Pancreas (tissue), 10 donors: ENCODE data around the gene TIAL1. TPM values are rescaled to one million over a fixed set of nuclear protein-coding genes. Genes with fewer than 3 reads are reported as not detected.

ENCODE experiments used
- ATAC-seq, 4 donors: fragments of 200-7000 bp; cut with Tn5 transposase; one replicate each; pipeline versions ENCODE4 v1.8.0 to v1.9.1; 2020; ENCODE audit warnings: mild to moderate bottlenecking in 4 of 4, moderate library complexity in 4 of 4
- DNase-seq, 6 donors: peaks; one replicate each; pipeline ENCODE4 v3.0.0-alpha.2; 2020
- FAIRE-seq: peaks from 2 replicates; lab custom pipeline; 2012; peaks lifted over from hg19 to GRCh38; lab: Jason Lieb, UNC
- H3K27ac ChIP-seq, 4 donors: fragments of 200-600 bp; sonication (generic); 1 replicate in 3 of 4; 2 replicates in 1 of 4; pipeline versions ENCODE4 v1.5.0 to v1.8.0; 2020
- H3K27me3 ChIP-seq, 4 donors: fragments of 200-600 bp; one replicate each; pipeline ENCODE4 v1.8.0; 2021
- H3K36me3 ChIP-seq, 3 donors: fragments of 200-600 bp; sonication (generic) in 1 of 3; one replicate each; pipeline versions ENCODE4 v1.5.0 to v1.8.0; 2020 to 2021
- H3K4me1 ChIP-seq, 3 donors: fragments of 200-600 bp; one replicate each; pipeline ENCODE4 v1.8.0; 2021
- H3K4me3 ChIP-seq, 4 donors: fragments of 200-600 bp; sonication (generic) in 2 of 4; one replicate each; pipeline versions ENCODE4 v1.5.0 to v1.8.0; 2020 to 2021
- H3K9me3 ChIP-seq, 4 donors: fragments of 200-600 bp; one replicate each; pipeline ENCODE4 v1.8.0; 2021
- WGBS, 2 donors: extraction: QIAGEN DNeasy Blood & Tissue Kit; methylation state at CpG; one replicate each; pipeline ENCODE4 v1.1.7; 2013; 5-methylcytosine and 5-hydroxymethylcytosine counted together
- intact Hi-C, 3 donors: fragments of 100-400 bp; cut with DNase I; formaldehyde crosslinking; loops; one replicate each; pipeline versions ENCODE4 v1.11.1 to v1.14.2; 2022
- polyA plus RNA-seq, 2 donors: library from polyadenylated mRNA; stranded (reverse); fragments of 200-250 nt; gene quantifications; one replicate each; pipeline ENCODE4 v1.2.3, GENCODE V29; 2013
- total RNA-seq, 6 donors: library from RNA; stranded (reverse); fragmentation: NEBNext Ultra II Directional in 4 of 6; extraction: Animal tissue kit (Norgen Biotek cat#: 25700) in 4 of 6; gene quantifications; one replicate each; pipeline versions ENCODE4 v1.2.1 to v1.2.4, GENCODE V29; 2021 to 2023
- TF ChIP-seq, protein P1 (sequence below), 4 donors: fragments of 200-600 bp; sonication (generic) in 3 of 4; IDR thresholded peaks; one replicate each; pipeline versions ENCODE4 v1.5.0 to v1.8.0; 2021; ENCODE audit warnings: antibody characterized with exemption in 4 of 4
- donor health status: healthy with polysubstance abuse.
- donor health status: DM: no; HTN: no; CAD: no; lungs with moderate emphysema.
- donor health status: DM: no; HTN: no; CAD: no.
- donor health status: control.
- donor health status: control.
- donor health status: Bipolar disorder and iron deficiency.
- donor health status: DM: yes; HTN: yes; CAD: no.
- donor health status: DM: no; HTN: no; CAD: no.
- donor health status: DM: no; HTN: no; CAD: no.
- donor health status: DM: yes; HTN: yes; CAD: no.

TIAL1 gene
- total and polyA plus RNA-seq, 8 donors, result 26.3 to 64.0 (median 45.9) TPM

DNA sequence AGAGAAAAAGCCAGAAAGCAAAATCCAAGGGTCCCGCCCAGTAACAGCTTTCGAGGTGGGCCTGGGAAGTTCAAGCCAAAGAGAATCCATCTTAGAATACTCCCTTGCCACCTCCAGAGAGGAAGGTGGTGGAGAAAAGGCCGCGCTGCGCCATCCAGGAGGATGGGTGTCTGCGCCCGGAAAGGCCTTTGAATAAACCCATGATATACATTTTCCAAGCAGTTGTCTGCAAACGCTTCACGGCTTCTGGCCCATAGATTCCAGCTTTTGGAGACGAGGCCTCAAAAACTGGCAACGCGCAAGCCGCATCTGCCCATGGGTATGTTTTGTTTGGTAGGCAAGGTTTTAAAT is 72.1 kb downstream of the TIAL1 start:
- DNase-seq, result no peak
- FAIRE-seq, result no peak
- H3K4me1 ChIP-seq, result no peaks in the 10 kb centered on the region
- TF ChIP-seq, protein P1, sequence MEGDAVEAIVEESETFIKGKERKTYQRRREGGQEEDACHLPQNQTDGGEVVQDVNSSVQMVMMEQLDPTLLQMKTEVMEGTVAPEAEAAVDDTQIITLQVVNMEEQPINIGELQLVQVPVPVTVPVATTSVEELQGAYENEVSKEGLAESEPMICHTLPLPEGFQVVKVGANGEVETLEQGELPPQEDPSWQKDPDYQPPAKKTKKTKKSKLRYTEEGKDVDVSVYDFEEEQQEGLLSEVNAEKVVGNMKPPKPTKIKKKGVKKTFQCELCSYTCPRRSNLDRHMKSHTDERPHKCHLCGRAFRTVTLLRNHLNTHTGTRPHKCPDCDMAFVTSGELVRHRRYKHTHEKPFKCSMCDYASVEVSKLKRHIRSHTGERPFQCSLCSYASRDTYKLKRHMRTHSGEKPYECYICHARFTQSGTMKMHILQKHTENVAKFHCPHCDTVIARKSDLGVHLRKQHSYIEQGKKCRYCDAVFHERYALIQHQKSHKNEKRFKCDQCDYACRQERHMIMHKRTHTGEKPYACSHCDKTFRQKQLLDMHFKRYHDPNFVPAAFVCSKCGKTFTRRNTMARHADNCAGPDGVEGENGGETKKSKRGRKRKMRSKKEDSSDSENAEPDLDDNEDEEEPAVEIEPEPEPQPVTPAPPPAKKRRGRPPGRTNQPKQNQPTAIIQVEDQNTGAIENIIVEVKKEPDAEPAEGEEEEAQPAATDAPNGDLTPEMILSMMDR (IDR thresholded peaks at IDR 0.05), result no peak
- no peak overlapping the region for H3K27ac ChIP-seq
- no peak overlapping the region for H3K4me3 ChIP-seq
- no peaks in the 10 kb centered on the region for H3K27me3 ChIP-seq
- H3K36me3 ChIP-seq, result no peaks in the 10 kb centered on the region
- H3K9me3 ChIP-seq, result no peaks in the 10 kb centered on the region
- 89% methylated on average over 13 of the region's 13 CpGs for whole genome bisulfite sequencing, 2 donors
- intact Hi-C loops, result no loop called here
- no peak for ATAC-seq

DNA sequence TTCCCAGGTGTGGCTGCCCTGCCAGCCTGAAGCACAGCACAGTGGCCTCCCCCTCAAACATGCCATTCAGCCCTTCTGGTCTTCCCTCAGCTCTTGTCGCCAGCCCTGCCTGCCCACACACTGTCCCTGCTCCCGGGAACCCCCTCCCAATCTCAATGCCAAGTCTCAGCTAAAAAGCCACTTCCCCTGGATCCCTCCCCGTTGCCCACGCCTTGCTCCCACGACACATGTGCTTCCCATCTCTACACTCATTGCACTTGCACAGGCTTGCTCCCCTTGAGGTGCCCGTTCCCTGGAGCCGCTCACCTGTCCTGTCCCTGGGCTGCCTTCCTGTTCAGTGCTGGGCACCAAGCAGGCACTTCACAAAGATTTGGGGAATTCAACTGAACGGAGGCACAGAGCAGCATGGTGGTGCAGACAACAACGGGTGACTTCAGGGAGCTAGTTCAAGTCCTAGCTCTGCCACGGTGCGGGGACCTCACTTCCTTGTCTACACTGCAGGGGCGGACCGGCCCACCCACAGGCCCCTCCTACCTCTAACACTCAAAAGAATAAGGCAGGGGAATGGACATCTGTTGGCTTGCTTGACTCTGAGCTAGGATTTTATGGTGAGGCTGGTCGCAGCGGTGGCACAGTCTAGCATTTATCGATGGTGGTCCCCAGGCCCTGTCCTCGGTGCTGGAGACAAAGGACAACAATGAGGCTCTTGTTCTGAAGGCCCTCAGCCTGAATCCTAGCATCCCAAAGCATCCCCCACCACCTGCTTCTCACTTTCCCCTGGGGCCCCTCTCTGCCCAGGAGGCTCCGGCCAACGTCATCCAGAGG is 72.7 kb downstream of the TIAL1 start:
- no peaks in the 10 kb centered on the region for H3K9me3 ChIP-seq
- no peaks in the 10 kb centered on the region for H3K36me3 ChIP-seq
- DNase-seq, result no peak
- TF ChIP-seq, protein P1 (IDR thresholded peaks at IDR 0.05), result no peak
- intact Hi-C loops, result no loop called here
- no peaks in the 10 kb centered on the region for H3K4me1 ChIP-seq
- H3K27me3 ChIP-seq, result no peaks in the 10 kb centered on the region
- 84 to 88% methylated on average over 19 of the region's 19 CpGs for WGBS, 2 donors
- no peak overlapping the region for H3K4me3 ChIP-seq
- H3K27ac ChIP-seq, result no peak overlapping the region
- ATAC-seq, result no peak
- FAIRE-seq, result no peak

Other genes starting within 250 kb of the TIAL1 start
- 10 to 100 TPM in 1 of 6 donors, 1 to 10 TPM in 3, under 1 TPM in 2; 0.42 to 15.9 (median 3.6) TPM for gene RGS10, start 54.2 kb downstream of the TIAL1 start, total RNA-seq
- gene RGS10, start 54.2 kb downstream of the TIAL1 start, polyA plus RNA-seq, result 1 to 10 TPM; 4.4 to 5.4 TPM
- 10 to 100 TPM in 2 of 6 donors, 1 to 10 TPM in 4; 6.4 to 13.4 (median 8.3) TPM for gene BAG3, start 54.4 kb upstream of the TIAL1 start, total RNA-seq
- gene BAG3, start 54.4 kb upstream of the TIAL1 start, polyA plus RNA-seq, result 10 to 100 TPM in 1 of 2 donors, 1 to 10 TPM in 1; 8.4 to 16.8 TPM
- 1 to 10 TPM; 4.3 to 7.1 (median 4.7) TPM for gene INPP5F, start 129.1 kb upstream of the TIAL1 start, total RNA-seq
- 10 to 100 TPM in 1 of 2 donors, 1 to 10 TPM in 1; 4.4 to 13.6 TPM for gene INPP5F, start 129.1 kb upstream of the TIAL1 start, polyA plus RNA-seq